ENCODE measurements around the gene CRYBB1.
A peak's percentile ranks its signal among the peaks of the same experiment; 100 is the strongest.
"Not testable (repeated sequence)": the region's sequence is repeated elsewhere in the genome, so short reads cannot be mapped to it uniquely, and the experiment has no call there.

CRYBB1 gene

DNA sequence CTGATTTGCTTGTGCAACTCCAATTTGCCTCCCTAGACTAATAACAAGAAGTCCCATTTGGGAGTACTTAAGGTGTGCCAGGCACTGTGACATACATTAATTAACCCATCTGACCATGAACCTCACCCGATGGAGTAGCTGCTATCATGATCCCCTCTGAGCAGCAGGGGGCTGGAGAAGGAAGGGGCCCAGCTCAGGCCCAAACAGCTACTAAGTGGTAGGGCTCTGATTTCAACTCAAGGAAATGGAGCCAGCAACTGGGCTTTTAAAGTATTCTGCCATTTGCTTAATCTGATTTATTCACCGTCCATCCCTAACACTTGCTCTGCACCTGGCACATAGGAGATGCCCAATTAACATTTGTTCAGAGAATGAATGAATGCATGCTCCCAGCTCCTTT is 1.2 kb downstream of the CRYBB1 start:
- no peaks in the 10 kb centered on the region for H3K36me3 ChIP-seq (ENCODE audit: control insufficient read depth, insufficient read depth, low read length)
- peaks cover 57% of the 10 kb centered on the region for H3K4me1 ChIP-seq (ENCODE audit: control insufficient read depth, insufficient read depth, low read length)
- no peaks in the 10 kb centered on the region for H3K9me3 ChIP-seq (ENCODE audit: control insufficient read depth, insufficient read depth, low read depth, low read length)
- peaks cover 16% of the 10 kb centered on the region for H3K27me3 ChIP-seq (ENCODE audit: control insufficient read depth, insufficient read depth, low read length)
- no peak overlapping the region for H3K27ac ChIP-seq (ENCODE audit: low read depth, low read length)
- H3K4me3 ChIP-seq (ENCODE audit: low read depth, low read length): no peak overlapping the region
- no peak overlapping the region for H3K9ac ChIP-seq (ENCODE audit: low read length)

DNA sequence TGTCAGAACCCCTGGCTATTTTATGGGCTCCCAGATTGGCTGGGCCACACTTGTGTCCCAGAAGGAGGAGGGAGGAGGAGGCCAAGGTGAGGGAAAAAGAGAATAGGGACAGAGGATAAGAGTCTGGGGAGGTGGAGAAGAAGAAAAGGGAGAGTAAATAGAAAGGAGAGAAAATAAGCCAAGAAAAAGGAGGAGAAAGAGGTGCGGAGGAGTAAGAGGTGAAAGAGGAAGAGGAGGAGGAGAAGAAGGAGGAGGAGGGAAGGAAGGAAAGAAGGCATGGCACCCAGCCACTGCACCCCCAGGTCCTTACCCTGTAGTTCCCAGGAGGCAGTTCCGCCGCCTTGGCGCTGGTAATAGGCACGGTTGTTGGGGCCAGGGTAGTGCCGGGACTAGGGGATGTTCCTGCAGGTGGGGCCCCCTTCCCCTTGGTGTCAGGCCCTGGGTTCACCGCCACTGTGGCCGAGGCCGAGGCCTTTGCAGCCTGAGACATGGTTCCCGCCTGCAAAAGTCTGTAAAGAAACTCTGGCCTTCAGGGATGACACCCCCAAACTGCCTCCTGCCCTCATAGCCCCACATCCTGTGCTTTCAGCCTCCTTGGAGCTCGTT is 1.9 kb downstream of the CRYBB1 start:
- peaks cover 16% of the 10 kb centered on the region for H3K27me3 ChIP-seq (ENCODE audit: control insufficient read depth, insufficient read depth, low read length)
- H3K4me3 ChIP-seq (ENCODE audit: low read depth, low read length): no peak overlapping the region
- no peak overlapping the region for H3K9ac ChIP-seq (ENCODE audit: low read length)
- H3K4me1 ChIP-seq (ENCODE audit: control insufficient read depth, insufficient read depth, low read length): peaks cover 55% of the 10 kb centered on the region
- no peaks in the 10 kb centered on the region for H3K9me3 ChIP-seq (ENCODE audit: control insufficient read depth, insufficient read depth, low read depth, low read length)
- H3K36me3 ChIP-seq (ENCODE audit: control insufficient read depth, insufficient read depth, low read length): no peaks in the 10 kb centered on the region
- no peak overlapping the region for H3K27ac ChIP-seq (ENCODE audit: low read depth, low read length)

DNA sequence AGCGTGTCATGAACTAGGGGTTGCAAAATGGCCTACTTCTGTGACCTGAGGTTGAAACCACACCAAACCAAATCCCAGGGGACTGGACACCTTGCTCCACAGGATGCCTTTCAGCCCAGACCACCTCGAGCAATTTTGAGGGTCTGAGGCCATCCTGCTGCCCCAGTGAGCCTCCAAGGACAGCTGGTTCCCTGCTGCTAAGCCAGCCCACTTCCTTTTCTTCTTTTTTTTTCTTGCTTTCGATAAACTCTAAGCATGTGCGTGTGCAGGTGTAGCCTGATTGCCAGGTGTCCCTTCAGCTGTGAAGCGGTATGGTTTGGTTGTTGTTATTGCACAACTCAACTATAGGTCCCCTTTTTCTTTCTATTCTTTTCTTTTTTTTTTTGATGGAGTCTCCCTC is 2.7 kb downstream of the CRYBB1 start:
- H3K9me3 ChIP-seq (ENCODE audit: control insufficient read depth, insufficient read depth, low read depth, low read length): no peaks in the 10 kb centered on the region
- H3K27ac ChIP-seq (ENCODE audit: low read depth, low read length): no peak overlapping the region
- H3K36me3 ChIP-seq (ENCODE audit: control insufficient read depth, insufficient read depth, low read length): no peaks in the 10 kb centered on the region
- H3K27me3 ChIP-seq (ENCODE audit: control insufficient read depth, insufficient read depth, low read length): peaks cover 16% of the 10 kb centered on the region
- no peak overlapping the region for H3K4me3 ChIP-seq (ENCODE audit: low read depth, low read length)
- H3K4me1 ChIP-seq (ENCODE audit: control insufficient read depth, insufficient read depth, low read length): peaks cover 55% of the 10 kb centered on the region
- peak overlapping the region; percentile 3 for H3K9ac ChIP-seq (ENCODE audit: low read length)

DNA sequence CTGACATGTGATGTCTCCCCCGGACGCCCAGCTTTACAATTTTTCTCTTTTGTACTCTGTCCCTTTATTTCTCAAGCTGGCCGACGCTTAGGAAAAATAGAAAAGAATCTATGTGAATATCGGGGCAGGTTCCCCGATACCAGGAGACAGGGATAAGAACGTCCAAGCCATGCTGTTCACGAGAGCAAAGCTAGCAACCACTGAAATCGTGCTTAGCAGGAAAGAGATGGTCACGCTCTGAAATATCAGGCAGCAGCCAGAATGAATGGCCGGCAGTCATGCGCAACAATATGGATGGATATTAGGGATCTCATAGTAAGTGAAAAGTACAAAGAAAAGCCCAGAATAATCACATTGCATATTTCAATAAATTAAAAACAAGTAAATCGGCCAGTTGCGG is 3.5 kb downstream of the CRYBB1 start:
- Histone ChIP-seq H3K4me3 (ENCODE audit: low read depth, low read length) (peak overlapping the region; percentile 29), H3K27me3 (ENCODE audit: control insufficient read depth, insufficient read depth, low read length) (peaks cover 16% of the 10 kb centered on the region), H3K9me3 (ENCODE audit: control insufficient read depth, insufficient read depth, low read depth, low read length) (no peaks in the 10 kb centered on the region), H3K9ac (ENCODE audit: low read length) (peak overlapping the region; percentile 27), H3K27ac (ENCODE audit: low read depth, low read length) (no peak overlapping the region), H3K36me3 (ENCODE audit: control insufficient read depth, insufficient read depth, low read length) (no peaks in the 10 kb centered on the region), H3K4me1 (ENCODE audit: control insufficient read depth, insufficient read depth, low read length) (peaks cover 57% of the 10 kb centered on the region)

DNA sequence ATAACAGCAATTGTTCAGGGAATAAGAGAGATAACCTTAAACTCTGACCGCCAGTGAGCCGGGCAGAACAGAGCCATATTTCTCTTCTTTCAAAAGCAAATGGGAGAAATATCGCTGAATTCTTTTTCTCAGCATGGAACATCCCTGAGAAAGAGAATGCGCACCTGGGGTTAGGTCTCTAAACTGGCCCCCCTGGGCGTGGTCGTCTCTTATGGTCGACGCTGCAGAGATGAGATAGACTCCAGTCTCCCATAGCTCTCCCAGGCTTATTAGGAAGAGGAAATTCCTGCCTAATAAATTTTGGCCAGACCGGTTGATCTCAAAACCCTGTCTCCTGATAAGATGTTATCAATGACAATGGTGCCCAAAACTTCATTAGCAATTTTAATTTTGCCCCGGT is 4.1 kb downstream of the CRYBB1 start:
- H3K9ac ChIP-seq (ENCODE audit: low read length); H3K27ac ChIP-seq (ENCODE audit: low read depth, low read length); H3K9me3 ChIP-seq (ENCODE audit: control insufficient read depth, insufficient read depth, low read depth, low read length); H3K36me3 ChIP-seq (ENCODE audit: control insufficient read depth, insufficient read depth, low read length): not testable (repeated sequence)
- Histone ChIP-seq H3K4me3 (ENCODE audit: low read depth, low read length) (peak overlapping the region; percentile 29), H3K27me3 (ENCODE audit: control insufficient read depth, insufficient read depth, low read length) (peaks cover 16% of the 10 kb centered on the region), H3K4me1 (ENCODE audit: control insufficient read depth, insufficient read depth, low read length) (peaks cover 63% of the 10 kb centered on the region)

DNA sequence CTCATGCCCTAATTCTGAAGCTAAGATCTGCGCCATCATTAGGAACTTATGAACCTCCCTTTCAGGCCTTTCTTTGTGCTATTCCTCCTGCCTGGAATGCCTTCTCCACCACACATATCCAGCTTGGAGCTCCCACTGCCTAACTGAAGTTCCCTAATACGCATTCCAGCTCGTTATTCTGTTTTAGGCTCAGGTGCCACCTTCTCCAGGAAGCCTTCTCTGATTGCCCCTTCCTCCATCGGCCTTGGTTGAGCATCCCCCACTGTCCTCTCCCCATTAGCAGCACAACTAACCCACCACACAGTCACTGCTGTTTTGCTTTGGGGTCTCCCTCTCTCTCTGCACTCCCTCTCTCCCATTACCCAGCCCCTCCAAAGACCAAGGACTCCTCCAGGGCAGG is 5.2 kb downstream of the CRYBB1 start:
- H3K27ac ChIP-seq (ENCODE audit: low read depth, low read length): no peak overlapping the region
- no peaks in the 10 kb centered on the region for H3K9me3 ChIP-seq (ENCODE audit: control insufficient read depth, insufficient read depth, low read depth, low read length)
- no peaks in the 10 kb centered on the region for H3K36me3 ChIP-seq (ENCODE audit: control insufficient read depth, insufficient read depth, low read length)
- peaks cover 16% of the 10 kb centered on the region for H3K27me3 ChIP-seq (ENCODE audit: control insufficient read depth, insufficient read depth, low read length)
- no peak overlapping the region for H3K4me3 ChIP-seq (ENCODE audit: low read depth, low read length)
- peaks cover 67% of the 10 kb centered on the region for H3K4me1 ChIP-seq (ENCODE audit: control insufficient read depth, insufficient read depth, low read length)
- peak overlapping the region; percentile 28 for H3K9ac ChIP-seq (ENCODE audit: low read length)

DNA sequence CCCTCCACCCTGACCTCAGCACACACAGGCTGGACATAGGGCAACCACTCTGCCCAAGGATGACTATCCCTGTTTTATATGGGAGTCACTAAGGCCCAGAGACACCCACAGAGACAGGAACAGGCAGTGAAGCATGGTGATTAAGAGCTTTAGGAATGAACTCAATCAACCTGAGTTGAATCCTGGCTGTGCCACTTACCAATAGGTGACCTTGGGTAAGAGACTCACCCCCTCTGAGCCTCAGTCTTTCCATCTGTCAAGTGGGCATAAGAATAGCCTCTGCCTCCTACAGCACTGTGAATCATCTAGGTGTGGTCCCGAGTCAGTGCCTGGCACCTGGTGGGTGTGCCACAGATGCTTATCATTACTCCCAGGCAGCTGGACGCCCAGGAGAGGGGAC is 6.8 kb downstream of the CRYBB1 start:
- Histone ChIP-seq H3K9me3 (ENCODE audit: control insufficient read depth, insufficient read depth, low read depth, low read length) (no peaks in the 10 kb centered on the region), H3K36me3 (ENCODE audit: control insufficient read depth, insufficient read depth, low read length) (no peaks in the 10 kb centered on the region), H3K4me1 (ENCODE audit: control insufficient read depth, insufficient read depth, low read length) (peaks cover 52% of the 10 kb centered on the region), H3K27me3 (ENCODE audit: control insufficient read depth, insufficient read depth, low read length) (peaks cover 16% of the 10 kb centered on the region), H3K27ac (ENCODE audit: low read depth, low read length) (no peak overlapping the region), H3K4me3 (ENCODE audit: low read depth, low read length) (no peak overlapping the region), H3K9ac (ENCODE audit: low read length) (no peak overlapping the region)

DNA sequence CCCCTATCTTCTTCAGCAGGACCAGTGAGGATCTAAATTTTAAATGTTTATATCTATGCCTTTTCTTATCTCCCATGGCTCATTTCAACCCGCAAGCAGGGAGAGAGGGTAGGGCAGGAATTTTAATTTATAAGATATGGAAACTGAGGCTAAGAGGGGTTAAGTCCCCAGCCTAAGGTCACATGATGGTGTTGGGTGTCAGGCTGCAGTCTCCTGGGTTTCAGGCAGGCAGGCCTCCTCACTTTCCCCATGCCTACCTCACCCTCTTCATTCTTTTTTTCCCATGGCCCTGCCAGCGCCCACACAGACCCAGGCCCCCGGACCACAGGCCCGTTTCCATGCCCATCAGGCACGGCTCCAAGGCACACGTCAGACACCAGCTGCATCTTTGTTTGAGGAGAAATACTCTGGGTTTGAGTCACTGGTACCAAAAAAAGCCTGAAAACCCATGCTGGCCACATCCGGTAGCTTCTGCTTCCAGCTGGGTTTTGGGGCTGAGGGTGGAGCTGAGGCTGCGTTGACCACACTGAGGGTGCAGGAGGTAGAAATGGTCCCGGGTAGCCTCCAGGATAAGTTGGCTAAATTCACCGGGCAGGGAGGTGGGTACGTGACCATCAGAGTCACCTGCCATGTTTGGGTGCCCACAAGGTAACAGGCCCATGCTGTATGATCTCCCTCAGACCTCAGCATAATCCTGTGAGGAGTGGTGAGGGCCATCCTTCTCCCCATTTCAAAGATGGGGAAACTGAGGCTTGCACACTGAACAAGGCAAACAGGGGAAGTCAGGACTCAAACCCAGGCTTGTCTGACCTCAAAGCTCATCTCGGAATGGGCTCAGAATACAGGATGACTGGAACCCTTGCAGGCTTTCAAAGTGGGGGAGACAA is 7.5 kb downstream of the CRYBB1 start:
- H3K9ac ChIP-seq (ENCODE audit: low read length): no peak overlapping the region
- peaks cover 16% of the 10 kb centered on the region for H3K27me3 ChIP-seq (ENCODE audit: control insufficient read depth, insufficient read depth, low read length)
- no peaks in the 10 kb centered on the region for H3K36me3 ChIP-seq (ENCODE audit: control insufficient read depth, insufficient read depth, low read length)
- H3K27ac ChIP-seq (ENCODE audit: low read depth, low read length): no peak overlapping the region
- H3K9me3 ChIP-seq (ENCODE audit: control insufficient read depth, insufficient read depth, low read depth, low read length): no peaks in the 10 kb centered on the region
- no peak overlapping the region for H3K4me3 ChIP-seq (ENCODE audit: low read depth, low read length)
- peaks cover 48% of the 10 kb centered on the region for H3K4me1 ChIP-seq (ENCODE audit: control insufficient read depth, insufficient read depth, low read length)

DNA sequence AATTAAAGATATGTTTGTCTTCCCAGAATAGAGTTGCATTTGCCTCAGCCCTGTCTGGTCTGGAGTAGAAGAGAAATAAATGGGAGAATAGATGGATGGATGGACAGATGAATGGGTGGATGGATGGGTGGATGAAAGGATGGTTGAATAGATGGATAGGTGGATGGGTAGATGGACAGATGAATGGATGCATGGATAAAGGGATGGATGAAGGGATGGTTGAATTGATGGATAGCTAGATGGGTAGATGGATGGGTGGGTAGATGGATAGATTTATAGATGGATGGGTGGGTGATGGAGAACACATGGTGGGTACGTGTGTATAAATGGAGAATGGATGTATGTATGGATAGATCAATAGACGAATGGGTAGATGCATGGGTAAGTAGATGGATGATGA is 8.5 kb downstream of the CRYBB1 start:
- Histone ChIP-seq H3K36me3 (ENCODE audit: control insufficient read depth, insufficient read depth, low read length) (no peaks in the 10 kb centered on the region), H3K9ac (ENCODE audit: low read length) (no peak overlapping the region), H3K9me3 (ENCODE audit: control insufficient read depth, insufficient read depth, low read depth, low read length) (no peaks in the 10 kb centered on the region), H3K27me3 (ENCODE audit: control insufficient read depth, insufficient read depth, low read length) (peaks cover 12% of the 10 kb centered on the region), H3K4me1 (ENCODE audit: control insufficient read depth, insufficient read depth, low read length) (peaks cover 38% of the 10 kb centered on the region), H3K4me3 (ENCODE audit: low read depth, low read length) (no peak overlapping the region), H3K27ac (ENCODE audit: low read depth, low read length) (no peak overlapping the region)

DNA sequence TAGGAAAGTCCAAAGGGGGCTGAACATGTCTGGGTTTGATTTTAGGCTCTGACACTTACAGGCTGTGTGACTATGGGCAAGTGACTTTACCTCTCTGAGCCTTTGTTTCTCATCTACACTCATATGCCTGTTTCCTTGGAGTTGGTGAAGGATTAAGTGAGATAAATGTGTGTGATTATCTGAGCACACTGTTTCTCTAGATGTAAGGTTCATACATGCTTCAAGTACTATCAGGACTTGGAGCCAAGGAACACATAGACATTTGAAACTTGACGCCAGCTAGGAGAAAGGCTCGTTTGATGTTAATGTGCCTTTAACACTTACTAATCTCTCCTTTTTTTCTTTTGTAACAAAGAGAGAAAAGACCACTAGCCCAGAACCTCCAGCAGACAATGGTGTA is 9.7 kb downstream of the CRYBB1 start:
- H3K36me3 ChIP-seq (ENCODE audit: control insufficient read depth, insufficient read depth, low read length): no peaks in the 10 kb centered on the region
- H3K4me1 ChIP-seq (ENCODE audit: control insufficient read depth, insufficient read depth, low read length): peaks cover 35% of the 10 kb centered on the region
- H3K4me3 ChIP-seq (ENCODE audit: low read depth, low read length): no peak overlapping the region
- H3K27me3 ChIP-seq (ENCODE audit: control insufficient read depth, insufficient read depth, low read length): peaks cover 11% of the 10 kb centered on the region
- H3K27ac ChIP-seq (ENCODE audit: low read depth, low read length): no peak overlapping the region
- no peak overlapping the region for H3K9ac ChIP-seq (ENCODE audit: low read length)
- H3K9me3 ChIP-seq (ENCODE audit: control insufficient read depth, insufficient read depth, low read depth, low read length): no peaks in the 10 kb centered on the region

DNA sequence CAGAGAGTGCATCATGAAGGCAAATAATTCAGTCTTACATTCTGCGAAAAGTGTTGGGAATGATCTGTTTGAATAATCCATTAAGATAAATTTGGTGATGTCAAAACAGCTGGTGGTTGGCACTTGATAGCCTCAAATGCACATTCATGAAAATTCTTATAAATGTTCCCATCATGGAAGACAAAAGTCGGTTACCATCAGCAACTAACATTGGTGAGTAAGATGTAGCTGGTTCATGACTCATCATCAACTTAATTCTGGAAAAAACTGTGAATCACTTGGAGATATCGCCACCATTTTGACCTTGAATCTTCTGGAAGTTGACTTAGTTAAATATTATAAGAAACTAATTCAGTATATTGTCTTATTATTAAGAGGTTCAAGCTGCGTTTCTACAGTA is 11.2 kb downstream of the CRYBB1 start:
- no peaks in the 10 kb centered on the region; the same call in 1 of the 2 replicates for H3K27me3 ChIP-seq (ENCODE audit: control insufficient read depth, insufficient read depth, low read length)
- H3K36me3 ChIP-seq (ENCODE audit: control insufficient read depth, insufficient read depth, low read length): no peaks in the 10 kb centered on the region
- H3K27ac ChIP-seq (ENCODE audit: low read depth, low read length): no peak overlapping the region
- H3K4me3 ChIP-seq (ENCODE audit: low read depth, low read length): no peak overlapping the region
- H3K9ac ChIP-seq (ENCODE audit: low read length): no peak overlapping the region
- H3K4me1 ChIP-seq (ENCODE audit: control insufficient read depth, insufficient read depth, low read length): peaks cover 22% of the 10 kb centered on the region
- H3K9me3 ChIP-seq (ENCODE audit: control insufficient read depth, insufficient read depth, low read depth, low read length): no peaks in the 10 kb centered on the region
